ENCODE results near the gene TWF2.
"Not testable (repeated sequence)": the region's sequence is repeated elsewhere in the genome, so short reads cannot be mapped to it uniquely, and the experiment has no call there.

The TWF2 gene

DNA sequence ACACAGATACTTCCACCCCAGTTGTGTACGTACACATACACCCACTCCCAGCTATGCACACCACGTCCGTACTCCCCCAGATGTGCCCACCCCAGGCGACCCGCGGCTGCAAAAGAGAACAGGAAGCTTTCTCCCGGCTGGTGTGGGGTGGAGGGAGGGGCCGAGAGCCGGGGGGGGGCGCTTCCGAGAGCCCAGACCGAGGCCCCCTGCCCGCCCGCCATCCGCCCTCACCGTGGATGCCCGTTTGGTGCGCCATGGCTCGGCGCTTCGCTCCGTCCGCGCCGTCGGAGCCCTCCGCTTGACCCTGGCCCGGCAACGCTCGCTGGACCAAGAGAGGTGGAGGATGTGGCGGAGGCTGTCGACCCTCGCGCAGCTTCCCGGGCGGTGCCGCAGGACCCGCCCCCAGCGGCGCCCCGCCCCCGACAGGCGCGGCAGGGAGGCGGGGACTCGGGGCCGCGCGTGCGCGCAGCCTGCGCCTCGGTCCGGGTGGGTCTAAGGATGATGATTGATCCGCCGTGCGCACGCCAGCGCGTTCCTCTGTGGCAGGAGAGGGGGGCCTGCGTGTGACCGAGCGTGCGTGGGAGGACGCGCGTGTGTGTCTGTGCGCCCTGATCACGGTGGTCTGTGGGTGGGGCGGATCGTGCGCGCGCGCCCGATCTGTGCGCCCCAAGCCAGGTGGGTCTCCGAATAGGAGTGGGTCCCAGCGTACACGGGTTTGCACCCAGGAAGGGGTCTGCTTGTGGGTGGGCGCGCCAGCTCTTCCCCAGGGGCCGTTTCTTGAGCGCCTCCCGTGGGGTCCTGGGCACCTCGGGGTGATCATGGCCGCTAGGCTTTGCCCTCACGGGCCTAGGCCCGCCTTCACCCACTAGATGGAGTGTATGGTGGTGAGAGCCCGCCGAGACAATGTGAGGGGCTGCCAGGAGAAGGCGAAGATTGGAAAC is at the start of gene TWF2:
Gene TWF2 (minus strand): TSS at position 398 of the 941 bp plus-strand sequence. CDS start 142 bp downstream, at position 256.
- DNase-seq: peak; percentile 36

DNA sequence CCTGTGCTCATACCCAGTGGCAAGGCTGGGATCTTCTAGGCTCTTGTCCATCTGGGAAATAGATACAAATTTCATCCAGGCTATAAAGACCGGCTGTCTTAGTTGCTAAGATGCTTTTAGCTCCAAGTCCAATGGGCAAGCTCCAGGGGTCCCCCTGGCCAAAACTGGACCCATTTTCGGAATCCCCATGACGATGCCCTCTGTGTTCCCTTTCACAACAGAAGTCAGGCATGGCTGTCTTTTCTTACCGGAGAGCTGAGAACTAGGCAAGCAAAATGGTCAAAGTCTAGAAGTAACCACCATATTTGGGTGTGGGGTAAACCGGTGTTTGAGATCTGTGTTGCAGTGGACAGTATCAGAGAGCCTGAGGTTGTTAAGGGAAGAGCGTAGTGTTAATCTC is 49.7 kb upstream of the TWF2 start:
- no peak for DNase-seq

GRCh38 chr3:52286777-52287110 is 47.8 kb upstream of the TWF2 start:
- DNase-seq: no peak

- not testable (repeated sequence) for DNase-seq
Measured at GRCh38 chr3:52284051-52284450, 45.1 kb upstream of the TWF2 start.

- DNase-seq: no peak
Measured at GRCh38 chr3:52283306-52283705, 44.3 kb upstream of the TWF2 start.

GRCh38 chr3:52281981-52282801 is 43.2 kb upstream of the TWF2 start:
- DNase-seq: no peak

DNA sequence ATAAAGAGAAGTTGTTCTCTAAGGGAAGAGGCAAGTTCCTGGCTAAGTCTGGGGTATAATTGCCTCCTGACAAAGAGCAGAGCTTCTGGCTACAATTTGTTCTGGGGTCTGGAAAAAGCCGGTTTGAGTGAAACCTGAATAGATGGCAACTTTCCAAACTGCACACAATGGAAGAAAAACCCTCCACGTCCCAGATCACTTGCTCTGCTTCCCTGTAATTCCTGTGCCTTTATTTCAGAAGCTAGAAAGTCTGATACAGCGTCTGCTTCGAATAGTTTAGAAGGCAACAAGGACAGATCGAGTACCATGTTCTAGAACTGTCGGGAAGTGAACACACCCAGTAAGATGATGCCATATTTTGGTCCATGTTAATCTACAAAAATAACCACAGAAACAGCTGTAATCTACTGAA is 41.1 kb upstream of the TWF2 start:
- peak; percentile 23 for DNase-seq

DNA sequence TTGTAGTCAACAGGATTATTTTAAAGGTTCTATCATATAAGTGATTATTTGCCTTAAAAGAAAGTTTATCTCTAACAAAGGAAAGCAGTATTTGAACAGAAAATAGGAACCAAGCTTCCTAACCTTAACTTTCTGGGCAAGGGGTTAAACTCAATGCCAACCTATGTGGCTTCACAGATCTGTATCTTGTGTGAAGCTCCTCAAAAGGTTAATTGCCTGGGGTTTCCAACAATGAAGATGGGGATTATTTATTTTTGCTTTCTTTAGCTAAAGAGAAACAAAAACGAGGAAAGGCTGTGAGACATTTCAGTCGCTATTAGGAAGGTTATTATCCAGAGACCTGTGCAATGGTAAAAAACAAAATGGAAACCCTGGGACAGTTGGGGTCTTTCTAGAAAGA is 40.6 kb upstream of the TWF2 start:
- no peak for DNase-seq

DNA sequence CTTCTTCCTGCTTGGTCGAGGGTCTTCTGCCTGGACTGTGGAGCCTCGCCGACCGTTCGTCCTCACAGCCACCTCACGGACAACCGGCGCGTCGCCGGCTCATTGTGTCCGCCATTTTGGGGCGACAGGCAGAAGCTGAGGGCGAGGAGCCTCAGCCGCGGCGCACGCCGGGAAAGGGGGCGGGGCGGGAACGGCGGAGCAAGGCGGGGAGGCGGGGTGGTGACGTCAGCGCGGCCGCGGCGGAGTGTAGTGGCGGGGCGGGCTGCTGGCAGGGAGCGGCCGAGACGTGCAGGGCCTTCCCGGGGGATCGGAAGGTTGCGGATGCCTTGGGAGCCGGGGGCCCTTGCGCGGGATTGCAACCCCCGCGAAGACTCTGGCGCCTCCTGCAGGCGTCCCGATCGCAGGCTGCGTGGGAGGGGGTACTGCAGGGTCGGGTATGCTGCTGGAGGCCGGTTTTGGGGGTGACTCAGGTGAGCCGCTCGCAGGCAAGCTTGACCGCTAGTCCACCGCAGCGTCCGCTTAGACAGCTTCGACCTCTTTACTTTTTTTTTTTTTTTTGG is 39.6 kb upstream of the TWF2 start, which contains the start of gene WDR82:
Gene WDR82 (minus strand): TSS at position 140 of the 560 bp plus-strand sequence. CDS start 288 bp downstream, outside the sequence.
- DNase-seq: peak; percentile 78

GRCh38 chr3:52277972-52278509 is 39.1 kb upstream of the TWF2 start:
- no peak for DNase-seq

DNA sequence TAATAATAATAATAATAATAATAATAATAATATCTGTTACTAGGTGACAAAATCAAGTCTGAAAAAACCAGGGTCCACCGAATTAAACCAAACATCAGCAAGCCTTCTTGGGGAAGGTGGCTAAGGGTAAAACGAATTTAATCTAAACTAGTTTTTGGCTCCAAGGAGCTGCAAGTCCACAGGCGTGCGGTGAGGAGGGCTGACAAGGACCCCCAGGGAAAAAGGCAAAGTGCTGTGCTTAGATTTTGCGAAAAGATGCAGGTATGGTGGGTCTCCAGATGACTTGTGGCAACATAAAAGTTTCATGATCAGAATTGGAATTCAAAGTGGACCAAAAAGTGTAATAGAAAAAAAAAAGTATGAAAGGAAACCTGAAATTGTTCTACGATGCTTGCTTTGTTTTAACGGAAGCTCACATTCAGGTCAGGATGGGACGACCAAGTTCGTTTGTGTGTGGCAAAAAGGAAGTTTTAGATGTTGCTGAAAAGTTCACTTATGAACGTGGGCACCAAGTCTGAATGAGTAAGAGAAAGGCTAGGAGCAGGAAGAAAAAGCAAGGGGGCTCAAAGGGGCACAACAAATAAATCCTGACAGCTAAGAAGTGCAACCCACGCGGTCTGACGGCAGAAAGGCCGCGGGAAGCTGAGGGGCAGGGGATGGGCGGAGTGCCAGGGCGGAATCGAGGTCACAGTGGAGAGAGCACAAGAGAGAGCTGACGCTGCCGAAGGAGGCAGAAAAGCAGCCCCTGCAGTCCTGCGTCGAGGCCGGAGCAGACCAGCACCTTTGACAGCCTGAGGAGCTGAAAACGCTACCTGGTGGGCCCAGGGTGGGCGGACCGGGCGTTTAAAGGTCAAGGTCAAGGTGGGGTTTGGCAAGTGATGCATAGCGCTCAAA is 38.4 kb upstream of the TWF2 start:
- peak; percentile 29 for DNase-seq

DNA sequence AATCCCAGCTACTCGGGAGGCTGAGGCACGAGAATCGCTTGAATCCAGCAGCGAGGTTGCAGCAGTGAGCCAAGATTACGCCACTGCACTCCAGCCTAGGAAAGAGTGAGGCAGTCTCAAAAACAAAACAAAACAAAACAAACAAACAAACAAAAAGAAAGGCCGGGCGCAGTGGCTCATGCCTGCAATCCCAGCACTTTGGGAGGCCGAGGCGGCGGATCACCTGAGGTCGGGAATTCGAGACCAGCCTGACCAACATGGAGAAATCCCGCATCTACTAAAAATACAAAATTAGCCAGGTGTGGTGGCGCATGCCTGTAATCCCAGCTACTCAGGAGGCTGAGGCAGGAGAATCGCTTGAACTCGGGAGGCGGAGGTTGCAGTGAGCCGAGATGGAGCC is 35.8 kb upstream of the TWF2 start:
- DNase-seq: not testable (repeated sequence)

DNA sequence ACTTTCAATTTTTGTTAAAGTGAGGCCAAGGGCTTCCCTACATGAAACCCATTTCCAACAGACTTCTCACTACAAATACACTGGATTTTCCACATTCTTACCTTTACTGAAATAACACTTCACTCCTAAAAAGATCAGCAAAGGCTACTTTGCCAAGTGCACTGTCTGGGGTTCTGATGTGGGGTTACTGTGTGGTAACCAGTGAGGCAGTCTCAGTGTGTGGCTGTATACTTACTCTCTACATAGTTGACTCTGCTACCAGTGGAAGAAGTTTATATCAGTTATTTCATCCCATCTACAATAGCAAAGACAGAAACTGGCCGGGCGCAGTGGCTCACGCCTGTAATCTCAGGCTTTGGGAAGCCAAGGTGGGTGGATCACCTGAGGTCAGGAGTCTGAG is 33.9 kb upstream of the TWF2 start:
- DNase-seq: no peak

- DNase-seq: not testable (repeated sequence)
Measured at GRCh38 chr3:52272172-52272571, 33.2 kb upstream of the TWF2 start.

DNA sequence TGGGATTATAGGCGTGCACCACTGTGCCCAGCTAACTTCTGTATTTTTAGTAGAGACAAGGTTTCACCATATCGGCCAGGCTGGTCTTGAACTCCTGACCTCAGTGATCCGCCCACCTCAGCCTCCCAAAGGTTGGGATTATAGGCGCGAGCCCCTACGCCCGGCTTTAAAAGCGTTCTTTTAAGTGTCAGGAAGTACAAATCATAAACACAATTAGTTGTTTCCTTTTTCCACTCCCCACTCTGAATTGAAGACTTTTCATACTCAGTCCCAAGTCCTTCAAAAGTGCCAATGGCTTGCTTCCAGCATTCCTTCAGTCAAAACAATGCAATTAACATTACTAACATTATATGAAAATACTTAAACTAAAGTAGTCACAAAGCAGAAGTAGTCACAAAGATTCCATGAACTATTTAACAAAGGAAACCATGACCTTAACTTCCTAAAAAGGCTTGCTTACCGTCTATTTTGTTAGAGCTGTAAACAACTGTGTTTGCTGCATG is 31.3 kb upstream of the TWF2 start:
- no peak for DNase-seq

DNA sequence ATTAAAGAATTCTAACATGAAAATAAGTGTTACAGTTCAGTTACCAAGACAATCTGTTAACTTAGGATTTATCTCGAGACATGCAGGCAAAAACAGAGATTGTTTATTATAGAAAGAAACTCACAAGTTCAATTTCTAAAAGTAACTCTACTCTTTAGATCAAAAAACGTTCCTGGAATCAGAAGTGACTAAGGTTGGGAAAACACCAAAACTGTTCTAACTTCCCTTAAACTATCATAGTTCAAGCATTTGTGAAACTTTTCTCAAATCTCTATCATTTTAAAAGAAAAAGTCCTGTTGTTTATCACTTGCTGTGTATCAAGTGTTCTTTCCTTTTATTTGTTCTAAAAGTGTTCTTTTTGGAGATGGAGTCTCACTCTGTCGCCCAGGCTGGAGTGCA is 30.8 kb upstream of the TWF2 start:
- no peak for DNase-seq

GRCh38 chr3:52268036-52268435 is 29.1 kb upstream of the TWF2 start:
- no peak for DNase-seq

GRCh38 chr3:52265387-52265786 is 26.4 kb upstream of the TWF2 start:
- DNase-seq: no peak

DNA sequence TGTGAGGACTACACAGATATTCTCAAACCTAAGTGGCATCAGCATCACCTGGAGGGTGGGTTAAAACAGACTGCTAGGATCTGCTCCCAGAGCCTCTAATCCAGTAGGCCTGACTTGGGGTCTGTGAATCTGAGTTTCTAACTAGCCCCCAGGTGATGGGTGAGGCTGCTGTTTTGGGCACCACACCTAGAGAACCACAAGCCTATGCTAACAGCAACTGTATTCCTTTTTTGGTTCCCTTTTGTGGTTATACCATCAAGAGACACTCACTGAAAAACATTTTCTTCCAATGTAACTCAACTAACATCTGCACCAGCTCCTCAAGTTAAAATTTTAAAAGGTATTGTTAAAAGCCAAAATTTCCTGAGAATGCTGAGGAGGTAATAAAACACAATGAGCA is 23.5 kb upstream of the TWF2 start:
- no peak for DNase-seq

- no peak for DNase-seq
Measured at GRCh38 chr3:52259448-52259847, 20.5 kb upstream of the TWF2 start.

- DNase-seq: no peak
Measured at GRCh38 chr3:52259035-52259434, 20.1 kb upstream of the TWF2 start.

DNA sequence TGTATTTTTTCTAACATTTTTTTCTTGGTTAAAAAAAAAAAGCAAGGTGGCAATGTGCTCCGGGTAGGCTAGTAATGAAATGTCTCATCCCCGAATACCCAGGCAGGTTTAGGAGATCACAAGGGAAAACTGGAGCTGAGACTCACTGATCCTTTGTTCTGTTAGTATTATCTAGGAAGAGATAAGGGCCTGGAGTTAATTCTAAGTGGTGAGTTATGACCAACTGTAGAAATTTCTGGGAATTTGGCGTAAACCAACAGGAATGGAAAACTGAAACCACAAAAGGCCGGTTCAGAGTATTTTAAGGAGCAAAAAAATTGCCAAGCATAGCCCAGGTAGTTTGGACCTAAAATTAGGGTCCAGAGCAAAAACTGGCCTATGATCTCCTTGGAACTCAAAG is 19.0 kb upstream of the TWF2 start:
- no peak for DNase-seq

All from NCI-H2107 (cell line).